ENCODE data around the gene CNOT2.

The CNOT2 gene

GRCh38 chr12:70252832-70253231 lies 9.6 kb downstream of the CNOT2 start:
- DNase-seq (ENCODE audit: low spot score): no peak

DNA sequence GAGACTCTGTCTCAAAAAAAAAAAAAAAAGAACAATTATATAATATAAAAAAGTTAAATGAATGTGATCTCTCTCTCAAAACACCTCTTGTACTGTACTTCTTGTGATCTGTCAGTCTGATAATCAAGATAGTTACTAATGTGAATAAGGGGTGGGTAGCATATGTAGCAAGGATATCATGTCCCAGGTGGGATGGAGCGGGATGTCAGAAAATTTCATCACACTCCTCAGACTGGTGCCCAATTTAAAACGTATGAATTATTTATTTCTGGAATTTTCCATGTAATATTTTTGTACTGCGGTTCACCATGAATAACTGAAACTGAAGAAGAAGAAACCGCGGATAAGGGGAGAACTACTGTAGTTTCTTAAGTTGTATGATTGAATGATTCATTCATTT lies 11.0 kb downstream of the CNOT2 start:
- no peak for DNase-seq (ENCODE audit: low spot score)

GRCh38 chr12:70254846-70255245 lies 11.6 kb downstream of the CNOT2 start:
- DNase-seq (ENCODE audit: low spot score): no peak

DNA sequence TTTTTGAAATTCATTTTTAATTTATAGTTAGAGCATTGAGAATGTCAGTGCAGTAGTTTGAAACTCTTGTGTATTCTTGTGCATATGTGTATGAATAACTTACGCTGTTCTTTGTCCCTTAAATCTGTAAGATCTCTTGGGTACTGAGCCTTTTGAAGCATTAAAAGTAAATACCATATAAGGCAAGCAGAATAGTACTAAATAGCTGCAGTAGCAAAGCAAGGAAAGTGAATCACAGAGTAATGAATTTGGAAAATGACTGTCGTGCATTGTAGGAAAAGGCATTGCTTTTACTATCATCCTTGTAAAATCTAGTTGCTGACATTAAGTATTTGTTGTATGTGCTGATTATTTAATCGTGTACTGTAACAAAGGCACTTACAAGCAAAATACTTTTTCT lies 12.1 kb downstream of the CNOT2 start:
- no peak for DNase-seq (ENCODE audit: low spot score)

DNA sequence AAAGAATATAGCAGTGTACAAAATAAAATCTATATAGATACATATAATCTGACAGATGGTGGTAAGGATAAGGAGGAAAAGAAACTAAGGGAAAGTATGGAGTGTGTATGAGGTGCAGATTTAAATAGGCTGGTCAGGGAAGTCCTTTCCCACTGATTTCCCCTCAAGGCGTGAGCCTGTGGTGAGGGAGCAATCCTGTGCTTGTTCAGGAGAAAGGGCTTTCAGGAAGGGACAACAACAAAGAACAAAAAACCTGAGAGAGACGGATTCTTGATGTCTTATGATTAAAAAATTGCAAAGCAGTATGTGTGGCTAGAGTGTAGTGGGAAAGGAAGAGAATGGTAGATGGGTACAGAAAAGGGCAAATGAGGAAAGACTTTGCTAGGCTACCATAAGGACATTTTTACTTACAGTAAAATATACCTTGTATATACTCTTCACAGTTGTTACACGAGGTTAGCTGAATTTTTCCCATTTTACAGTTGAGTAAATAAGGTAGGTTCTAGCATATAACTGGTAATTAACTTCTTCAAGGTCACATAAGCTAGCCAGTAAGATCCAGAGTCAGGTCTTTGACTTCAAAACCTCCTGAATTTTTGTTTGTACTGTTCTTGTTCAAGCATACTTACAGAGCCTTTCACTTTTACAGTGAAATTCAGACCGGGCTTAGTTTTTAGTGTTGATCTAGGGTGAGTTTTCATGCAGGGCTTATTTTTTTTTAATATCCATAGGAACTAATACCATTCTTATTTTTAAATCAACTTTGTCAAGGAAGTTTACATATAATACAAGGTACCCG lies 15.6 kb downstream of the CNOT2 start:
- no peak for DNase-seq (ENCODE audit: low spot score)

DNA sequence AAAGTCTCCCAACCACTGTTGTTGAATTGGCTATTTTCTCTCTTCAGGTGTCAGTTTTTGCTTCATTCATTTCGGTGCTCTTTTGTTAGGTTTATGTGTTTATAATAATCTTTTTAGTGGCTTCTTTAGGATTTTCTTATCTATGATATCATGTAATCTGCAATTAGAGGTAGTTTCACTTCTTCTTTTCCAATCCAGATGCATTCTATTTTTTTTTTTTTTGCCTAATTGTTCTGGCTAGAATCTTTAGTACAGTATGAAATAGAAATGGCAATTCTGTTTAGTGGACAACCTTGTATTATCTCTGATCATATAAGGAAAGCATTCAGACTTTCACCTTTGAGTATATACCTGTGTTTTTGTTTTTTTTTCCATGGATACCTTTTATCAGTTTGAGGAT lies 17.4 kb downstream of the CNOT2 start:
- no peak for DNase-seq (ENCODE audit: low spot score)

- DNase-seq (ENCODE audit: low spot score): no peak
Measured at GRCh38 chr12:70264067-70264867, 21.0 kb downstream of the CNOT2 start.

DNA sequence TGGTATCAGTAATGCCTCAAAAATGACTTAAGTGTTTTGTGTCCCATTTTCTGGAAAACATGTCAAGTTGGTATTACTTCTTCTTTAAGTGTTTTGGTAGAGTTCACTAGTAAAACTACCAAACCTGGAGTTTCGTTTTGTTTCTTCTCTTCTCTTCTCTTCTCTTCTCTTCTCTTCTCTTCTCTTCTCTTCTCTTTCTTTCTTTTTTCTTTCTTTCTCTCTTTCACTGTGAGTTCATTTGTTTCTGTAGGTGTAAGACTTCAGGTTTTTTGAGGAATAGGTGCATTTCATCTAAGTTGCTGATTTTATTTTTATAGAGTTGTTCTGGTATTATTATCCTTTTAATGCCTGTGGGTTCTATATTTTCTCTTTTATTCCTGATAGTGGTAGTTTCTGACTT lies 21.9 kb downstream of the CNOT2 start:
- no peak for DNase-seq (ENCODE audit: low spot score)

- no peak for DNase-seq (ENCODE audit: low spot score)
Measured at GRCh38 chr12:70267550-70267949, 24.3 kb downstream of the CNOT2 start.

GRCh38 chr12:70268972-70269371 lies 25.7 kb downstream of the CNOT2 start:
- no peak for DNase-seq (ENCODE audit: low spot score)

- no peak for DNase-seq (ENCODE audit: low spot score)
Measured at GRCh38 chr12:70270108-70270507, 26.9 kb downstream of the CNOT2 start.

GRCh38 chr12:70271025-70271424 lies 27.8 kb downstream of the CNOT2 start:
- no peak for DNase-seq (ENCODE audit: low spot score)

DNA sequence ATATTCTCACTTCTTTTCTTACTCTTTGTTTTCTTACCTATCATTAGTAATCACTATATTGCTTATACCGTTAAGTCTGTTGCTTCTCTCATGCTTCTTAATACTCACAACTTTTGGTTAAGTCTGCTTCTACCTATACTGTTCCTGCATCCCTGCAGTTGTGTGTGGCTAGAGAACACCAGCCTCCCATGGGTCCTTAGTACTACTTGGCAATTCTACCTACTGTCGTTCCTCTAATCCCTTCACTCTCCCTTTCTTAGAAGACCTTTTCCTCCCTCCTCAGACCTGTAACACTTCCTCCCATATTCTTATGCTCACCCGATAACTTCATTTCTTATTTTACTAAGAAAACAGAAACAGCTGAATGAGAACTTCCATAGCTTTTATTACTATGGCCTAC lies 29.3 kb downstream of the CNOT2 start:
- no peak for DNase-seq (ENCODE audit: low spot score)

- DNase-seq (ENCODE audit: low spot score): no peak
Measured at GRCh38 chr12:70275045-70275444, 31.8 kb downstream of the CNOT2 start.

DNA sequence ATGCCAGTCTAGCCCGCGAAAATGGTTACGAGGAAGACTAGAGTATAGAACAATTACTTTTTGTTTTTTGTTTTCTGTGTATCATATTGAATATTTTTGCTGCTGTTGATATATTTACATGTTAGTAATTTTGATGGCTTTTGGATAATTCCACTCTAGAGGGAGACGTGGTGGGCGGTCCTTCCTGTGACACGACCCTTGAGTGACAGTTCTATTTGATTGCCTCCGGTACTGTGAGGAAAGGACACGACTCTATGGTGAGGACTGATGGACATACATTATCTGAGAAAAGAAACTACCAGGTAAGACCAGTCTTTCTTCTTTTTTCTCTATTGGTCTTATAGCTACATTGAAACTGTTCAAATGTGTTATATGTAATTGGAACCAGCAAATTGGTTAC lies 34.7 kb downstream of the CNOT2 start:
- DNase-seq (ENCODE audit: low spot score): no peak

GRCh38 chr12:70278945-70279344 lies 35.7 kb downstream of the CNOT2 start:
- DNase-seq (ENCODE audit: low spot score): no peak

DNA sequence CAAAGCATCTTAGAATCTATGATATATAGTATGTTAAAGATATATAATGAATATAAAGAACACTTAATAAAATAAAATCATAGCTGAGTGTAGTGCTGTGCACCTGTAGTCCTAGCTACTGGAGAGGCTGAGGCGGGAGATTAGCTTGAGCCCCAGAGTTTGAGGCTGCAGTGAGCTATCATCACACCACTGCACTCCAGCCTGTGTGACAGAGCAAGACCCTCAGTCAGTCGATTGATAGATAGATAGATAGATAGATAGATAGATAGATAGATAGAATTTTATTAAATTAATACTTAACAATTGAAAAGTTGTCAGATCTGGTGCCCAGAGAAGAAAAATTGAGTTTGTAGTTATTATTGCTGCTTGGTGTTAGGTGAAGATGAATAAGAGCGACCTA lies 40.0 kb downstream of the CNOT2 start:
- DNase-seq (ENCODE audit: low spot score): no peak

- no peak for DNase-seq (ENCODE audit: low spot score)
Measured at GRCh38 chr12:70288817-70289216, 45.6 kb downstream of the CNOT2 start.

DNA sequence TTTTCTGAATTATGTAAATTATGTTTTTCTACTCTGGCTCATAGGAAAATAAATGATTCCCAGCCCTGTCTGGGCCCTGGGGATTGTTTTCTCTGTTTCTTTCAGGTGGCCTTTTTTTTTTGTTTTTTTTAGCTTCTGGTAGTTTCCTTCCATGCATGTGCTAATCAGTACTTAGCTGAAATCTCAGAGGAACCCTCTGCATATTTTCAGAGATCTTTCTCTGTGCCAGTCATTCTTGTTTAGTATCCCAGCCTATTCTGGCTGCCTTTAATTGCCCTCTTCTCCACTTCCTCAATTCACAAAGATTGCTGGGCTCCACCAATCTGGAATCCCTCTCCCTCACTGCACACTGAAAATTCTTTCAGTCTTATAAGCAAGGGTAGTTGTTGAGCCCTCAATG lies 46.9 kb downstream of the CNOT2 start:
- no peak for DNase-seq (ENCODE audit: low spot score)

GRCh38 chr12:70292017-70292776 lies 49.0 kb downstream of the CNOT2 start:
- DNase-seq (ENCODE audit: low spot score): no peak

GRCh38 chr12:70304684-70305555 lies 61.7 kb downstream of the CNOT2 start:
- peak; percentile 25 for DNase-seq (ENCODE audit: low spot score)

- DNase-seq (ENCODE audit: low spot score): no peak
Measured at GRCh38 chr12:70305794-70306193, 62.6 kb downstream of the CNOT2 start.

All from CD4-positive, alpha-beta T cell treated with Interleukin-15 for 4 hours (primary cell).